Liver (tissue), 9 donors: Measurements from ENCODE around the gene HELZ2. TPM values are rescaled to one million over a fixed set of nuclear protein-coding genes. Genes with fewer than 3 reads are reported as not detected.

Experiments
- DNase-seq: peaks from one replicate; pipeline ENCODE4 v3.0.0-alpha.2; 2017; ENCODE audit warnings: low spot score
- H3K27ac ChIP-seq, 2 donors: one replicate each; pipeline ENCODE4 v1.7.0; 2013; ENCODE audit warnings: inconsistent platforms in 2 of 2, low read length in 2 of 2, control low read depth in 1 of 2, low read depth in 1 of 2, mild to moderate bottlenecking in 1 of 2
- H3K27me3 ChIP-seq, 4 donors: one replicate each; pipeline versions ENCODE4 v1.6.1 to v1.7.0; 2013; ENCODE audit warnings: low read length in 3 of 4, inconsistent platforms in 1 of 4, mild to moderate bottlenecking in 1 of 4, moderate library complexity in 1 of 4; ENCODE audit not compliant: control insufficient read depth in 4 of 4, insufficient read depth in 4 of 4
- H3K36me3 ChIP-seq, 4 donors: one replicate each; pipeline versions ENCODE4 v1.6.1 to v1.7.0; 2013; ENCODE audit warnings: low read length in 3 of 4, mild to moderate bottlenecking in 3 of 4, low read depth in 1 of 4, moderate library complexity in 1 of 4; ENCODE audit not compliant: control insufficient read depth in 4 of 4, insufficient read depth in 3 of 4
- H3K4me1 ChIP-seq, 4 donors: one replicate each; pipeline versions ENCODE4 v1.6.1 to v1.7.0; 2013; ENCODE audit warnings: low read length in 3 of 4, mild to moderate bottlenecking in 3 of 4, moderate library complexity in 1 of 4; ENCODE audit not compliant: control insufficient read depth in 4 of 4, insufficient read depth in 4 of 4
- H3K4me3 ChIP-seq, 3 donors: one replicate each; pipeline versions ENCODE4 v1.6.1 to v1.7.0; 2013; ENCODE audit warnings: low read length in 3 of 3, control low read depth in 1 of 3, low read depth in 1 of 3, mild to moderate bottlenecking in 1 of 3
- H3K9ac ChIP-seq, 2 donors: one replicate each; pipeline ENCODE4 v1.7.0; 2013; ENCODE audit warnings: low read length in 2 of 2, mild to moderate bottlenecking in 2 of 2, moderate library complexity in 2 of 2, control low read depth in 1 of 2, low read depth in 1 of 2
- H3K9me3 ChIP-seq, 4 donors: one replicate each; pipeline versions ENCODE4 v1.6.1 to v1.7.0; 2013; ENCODE audit warnings: low read length in 3 of 4; ENCODE audit not compliant: control insufficient read depth in 4 of 4
- EGR1 ChIP-seq, 2 donors: IDR thresholded peaks; 2 replicates each; pipeline ENCODE4 v1.6.1; 2016 to 2018; ENCODE audit warnings: antibody characterized with exemption in 2 of 2, low read depth in 2 of 2
- FOXA1 ChIP-seq: IDR thresholded peaks from 2 replicates; pipeline ENCODE4 v1.6.1; 2016; ENCODE audit warnings: antibody characterized with exemption
- FOXA2 ChIP-seq: IDR thresholded peaks from 2 replicates; pipeline ENCODE4 v1.6.1; 2016; ENCODE audit warnings: antibody characterized with exemption
- GABPA ChIP-seq, 2 donors: IDR thresholded peaks in 1 of 2; conservative IDR thresholded peaks in 1 of 2; 2 replicates each; pipeline ENCODE4 v1.6.1; 2016; ENCODE audit warnings: antibody characterized with exemption in 2 of 2, mild to moderate bottlenecking in 1 of 2, moderate library complexity in 1 of 2
- HNF4A ChIP-seq, 2 donors: conservative IDR thresholded peaks; 2 replicates each; pipeline ENCODE4 v1.6.1; 2016; ENCODE audit warnings: antibody characterized with exemption in 2 of 2, mild to moderate bottlenecking in 2 of 2
- HNF4G ChIP-seq: IDR thresholded peaks from 2 replicates; pipeline ENCODE4 v1.6.1; 2016; ENCODE audit warnings: antibody characterized with exemption
- JUND ChIP-seq, 2 donors: IDR thresholded peaks; 2 replicates each; pipeline ENCODE4 v1.6.1; 2016; ENCODE audit warnings: antibody characterized with exemption in 2 of 2
- NR2F2 ChIP-seq: IDR thresholded peaks from 2 replicates; pipeline ENCODE4 v1.6.1; 2016; ENCODE audit warnings: antibody characterized with exemption
- RAD21 ChIP-seq, 2 donors: IDR thresholded peaks; 2 replicates each; pipeline ENCODE4 v1.6.1; 2016; ENCODE audit warnings: antibody characterized with exemption in 2 of 2, mild to moderate bottlenecking in 2 of 2
- RXRA ChIP-seq, 2 donors: IDR thresholded peaks; 2 replicates each; pipeline ENCODE4 v1.6.1; 2017 to 2018; ENCODE audit warnings: antibody characterized with exemption in 2 of 2, mild to moderate bottlenecking in 1 of 2
- SP1 ChIP-seq: IDR thresholded peaks from 2 replicates; pipeline ENCODE4 v1.6.1; 2018; ENCODE audit warnings: antibody characterized with exemption, mild to moderate bottlenecking
- TAF1 ChIP-seq: conservative IDR thresholded peaks from 2 replicates; pipeline ENCODE4 v1.6.1; 2016; ENCODE audit warnings: antibody characterized with exemption, mild to moderate bottlenecking
- YY1 ChIP-seq: IDR thresholded peaks from 2 replicates; pipeline ENCODE4 v1.6.1; 2016; ENCODE audit warnings: antibody characterized with exemption, mild to moderate bottlenecking
- WGBS: extraction: QIAGEN DNeasy Blood & Tissue Kit; methylation state at CpG from one replicate; pipeline ENCODE4 v1.1.7; 2013; 5-methylcytosine and 5-hydroxymethylcytosine counted together
- polyA plus RNA-seq, 2 donors: library from polyadenylated mRNA; stranded (reverse) in 1 of 2; unstranded in 1 of 2; fragments of 200-250 nt in 1 of 2; fragments of >200 nt in 1 of 2; fragmentation: Nextera tagmentation in 1 of 2; extraction: Ambion mirVana in 1 of 2; gene quantifications; one replicate each; pipeline versions ENCODE4 v1.2.1 to v1.2.3, GENCODE V29; 2013 to 2015
- total RNA-seq, 2 donors: library from RNA; depleted of rRNA; stranded (reverse); fragments of >200 nt; gene quantifications; one replicate each; pipeline ENCODE4 v1.2.3, GENCODE V29; 2014
- TF ChIP-seq, protein P1 (sequence below): IDR thresholded peaks from 2 replicates; pipeline ENCODE4 v1.6.1; 2016; ENCODE audit warnings: antibody characterized with exemption
- TF ChIP-seq, protein P2 (sequence below): fragments of 150-350 bp; IDR thresholded peaks from 2 replicates; pipeline ENCODE4 v1.5.1; 2017; ENCODE audit warnings: improper control_type of control experiment, low read depth, low read length; ENCODE audit not compliant: missing input control
- TF ChIP-seq, protein P3 (sequence below): IDR thresholded peaks from 2 replicates; pipeline ENCODE4 v1.6.1; 2016; ENCODE audit warnings: antibody characterized with exemption, mild to moderate bottlenecking
- TF ChIP-seq, protein P4 (sequence below): IDR thresholded peaks from 2 replicates; pipeline ENCODE4 v1.6.1; 2016; ENCODE audit warnings: antibody characterized with exemption
- TF ChIP-seq, protein P5 (sequence below): IDR thresholded peaks from 2 replicates; pipeline ENCODE4 v1.6.1; 2016; ENCODE audit warnings: antibody characterized with exemption
- donor health status: healthy.
- donor health status: healthy.
- donor health status: healthy.
- donor health status: healthy.
- donor health status: healthy.

Gene HELZ2
- total and polyA plus RNA-seq, 4 donors: 3.7 to 26.6 (median 15.5) TPM

DNA sequence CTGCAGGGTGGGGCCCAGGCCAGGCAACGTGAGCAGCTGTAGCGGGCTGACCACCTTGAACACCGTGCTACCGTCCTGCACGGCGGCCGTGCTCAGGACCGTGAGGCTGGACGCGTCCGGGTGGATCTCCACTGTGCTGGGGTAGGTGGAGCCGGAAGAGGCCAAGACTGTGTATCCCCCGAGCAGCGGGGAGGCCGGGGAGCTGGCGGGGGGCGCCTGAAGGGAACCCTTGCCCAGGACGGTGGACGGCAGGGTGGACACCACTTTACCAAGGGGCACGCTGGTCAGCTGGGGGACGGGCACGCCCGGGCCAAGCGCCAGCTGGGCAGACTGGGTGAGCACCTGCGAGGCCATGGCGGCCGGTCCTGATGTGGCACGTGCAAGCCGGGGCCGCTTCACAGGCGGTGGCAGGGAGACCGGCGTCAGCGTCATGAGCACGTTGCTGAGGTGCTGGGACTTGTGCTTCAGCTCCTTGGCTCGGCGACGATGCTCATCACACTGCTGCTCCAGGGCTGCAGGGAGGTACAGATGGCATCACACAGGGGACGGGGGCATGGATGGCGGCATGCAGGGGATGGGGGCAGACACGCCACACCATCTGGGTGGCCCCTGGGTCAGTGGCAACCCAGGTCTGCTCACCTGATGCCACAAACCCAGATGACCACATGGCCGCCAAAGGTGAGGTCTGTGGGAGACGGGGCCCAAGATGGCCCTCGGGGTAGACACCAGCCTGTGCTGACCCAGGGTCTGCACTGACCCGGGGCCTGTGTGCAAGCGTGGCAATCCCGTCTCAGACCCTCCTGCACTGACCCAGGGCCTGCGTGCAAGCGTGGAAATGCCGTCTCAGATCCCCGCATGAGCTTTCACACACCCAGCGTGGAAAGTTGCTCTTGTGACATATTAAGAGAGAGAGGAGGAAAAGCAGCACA lies 16.4 kb upstream of the HELZ2 start:
- Histone ChIP-seq H3K4me3 (no peak overlapping the region), H3K36me3 (peaks cover 0 to 44% (median 15%) of the 10 kb centered on the region in 4 donors), H3K9ac (no peak overlapping the region), H3K9me3 (no peaks in the 10 kb centered on the region), H3K4me1 (no peaks in the 10 kb centered on the region), H3K27ac (no peak overlapping the region), H3K27me3 (no peaks in the 10 kb centered on the region)
- 96% methylated on average over 52 of the region's 52 CpGs for WGBS
- TF ChIP-seq TAF1: no peak
- TF ChIP-seq, protein P1, sequence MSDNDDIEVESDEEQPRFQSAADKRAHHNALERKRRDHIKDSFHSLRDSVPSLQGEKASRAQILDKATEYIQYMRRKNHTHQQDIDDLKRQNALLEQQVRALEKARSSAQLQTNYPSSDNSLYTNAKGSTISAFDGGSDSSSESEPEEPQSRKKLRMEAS: no peak
- TF ChIP-seq, protein P2, sequence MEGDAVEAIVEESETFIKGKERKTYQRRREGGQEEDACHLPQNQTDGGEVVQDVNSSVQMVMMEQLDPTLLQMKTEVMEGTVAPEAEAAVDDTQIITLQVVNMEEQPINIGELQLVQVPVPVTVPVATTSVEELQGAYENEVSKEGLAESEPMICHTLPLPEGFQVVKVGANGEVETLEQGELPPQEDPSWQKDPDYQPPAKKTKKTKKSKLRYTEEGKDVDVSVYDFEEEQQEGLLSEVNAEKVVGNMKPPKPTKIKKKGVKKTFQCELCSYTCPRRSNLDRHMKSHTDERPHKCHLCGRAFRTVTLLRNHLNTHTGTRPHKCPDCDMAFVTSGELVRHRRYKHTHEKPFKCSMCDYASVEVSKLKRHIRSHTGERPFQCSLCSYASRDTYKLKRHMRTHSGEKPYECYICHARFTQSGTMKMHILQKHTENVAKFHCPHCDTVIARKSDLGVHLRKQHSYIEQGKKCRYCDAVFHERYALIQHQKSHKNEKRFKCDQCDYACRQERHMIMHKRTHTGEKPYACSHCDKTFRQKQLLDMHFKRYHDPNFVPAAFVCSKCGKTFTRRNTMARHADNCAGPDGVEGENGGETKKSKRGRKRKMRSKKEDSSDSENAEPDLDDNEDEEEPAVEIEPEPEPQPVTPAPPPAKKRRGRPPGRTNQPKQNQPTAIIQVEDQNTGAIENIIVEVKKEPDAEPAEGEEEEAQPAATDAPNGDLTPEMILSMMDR: no peak
- TF ChIP-seq GABPA (IDR thresholded peaks at IDR 0.05 in 1 of 2, conservative IDR thresholded peaks at IDR 0.05 in 1 of 2): no peak
- TF ChIP-seq, protein P3, sequence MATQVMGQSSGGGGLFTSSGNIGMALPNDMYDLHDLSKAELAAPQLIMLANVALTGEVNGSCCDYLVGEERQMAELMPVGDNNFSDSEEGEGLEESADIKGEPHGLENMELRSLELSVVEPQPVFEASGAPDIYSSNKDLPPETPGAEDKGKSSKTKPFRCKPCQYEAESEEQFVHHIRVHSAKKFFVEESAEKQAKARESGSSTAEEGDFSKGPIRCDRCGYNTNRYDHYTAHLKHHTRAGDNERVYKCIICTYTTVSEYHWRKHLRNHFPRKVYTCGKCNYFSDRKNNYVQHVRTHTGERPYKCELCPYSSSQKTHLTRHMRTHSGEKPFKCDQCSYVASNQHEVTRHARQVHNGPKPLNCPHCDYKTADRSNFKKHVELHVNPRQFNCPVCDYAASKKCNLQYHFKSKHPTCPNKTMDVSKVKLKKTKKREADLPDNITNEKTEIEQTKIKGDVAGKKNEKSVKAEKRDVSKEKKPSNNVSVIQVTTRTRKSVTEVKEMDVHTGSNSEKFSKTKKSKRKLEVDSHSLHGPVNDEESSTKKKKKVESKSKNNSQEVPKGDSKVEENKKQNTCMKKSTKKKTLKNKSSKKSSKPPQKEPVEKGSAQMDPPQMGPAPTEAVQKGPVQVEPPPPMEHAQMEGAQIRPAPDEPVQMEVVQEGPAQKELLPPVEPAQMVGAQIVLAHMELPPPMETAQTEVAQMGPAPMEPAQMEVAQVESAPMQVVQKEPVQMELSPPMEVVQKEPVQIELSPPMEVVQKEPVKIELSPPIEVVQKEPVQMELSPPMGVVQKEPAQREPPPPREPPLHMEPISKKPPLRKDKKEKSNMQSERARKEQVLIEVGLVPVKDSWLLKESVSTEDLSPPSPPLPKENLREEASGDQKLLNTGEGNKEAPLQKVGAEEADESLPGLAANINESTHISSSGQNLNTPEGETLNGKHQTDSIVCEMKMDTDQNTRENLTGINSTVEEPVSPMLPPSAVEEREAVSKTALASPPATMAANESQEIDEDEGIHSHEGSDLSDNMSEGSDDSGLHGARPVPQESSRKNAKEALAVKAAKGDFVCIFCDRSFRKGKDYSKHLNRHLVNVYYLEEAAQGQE: no peak
- TF ChIP-seq JUND (IDR thresholded peaks at IDR 0.05): no peak
- TF ChIP-seq RXRA (IDR thresholded peaks at IDR 0.05): no peak
- TF ChIP-seq HNF4G: no peak
- no peak for TF ChIP-seq FOXA2
- no peak for TF ChIP-seq NR2F2
- TF ChIP-seq HNF4A (conservative IDR thresholded peaks at IDR 0.05): no peak
- TF ChIP-seq RAD21 (IDR thresholded peaks at IDR 0.05): no peak
- TF ChIP-seq YY1: no peak
- TF ChIP-seq, protein P4, sequence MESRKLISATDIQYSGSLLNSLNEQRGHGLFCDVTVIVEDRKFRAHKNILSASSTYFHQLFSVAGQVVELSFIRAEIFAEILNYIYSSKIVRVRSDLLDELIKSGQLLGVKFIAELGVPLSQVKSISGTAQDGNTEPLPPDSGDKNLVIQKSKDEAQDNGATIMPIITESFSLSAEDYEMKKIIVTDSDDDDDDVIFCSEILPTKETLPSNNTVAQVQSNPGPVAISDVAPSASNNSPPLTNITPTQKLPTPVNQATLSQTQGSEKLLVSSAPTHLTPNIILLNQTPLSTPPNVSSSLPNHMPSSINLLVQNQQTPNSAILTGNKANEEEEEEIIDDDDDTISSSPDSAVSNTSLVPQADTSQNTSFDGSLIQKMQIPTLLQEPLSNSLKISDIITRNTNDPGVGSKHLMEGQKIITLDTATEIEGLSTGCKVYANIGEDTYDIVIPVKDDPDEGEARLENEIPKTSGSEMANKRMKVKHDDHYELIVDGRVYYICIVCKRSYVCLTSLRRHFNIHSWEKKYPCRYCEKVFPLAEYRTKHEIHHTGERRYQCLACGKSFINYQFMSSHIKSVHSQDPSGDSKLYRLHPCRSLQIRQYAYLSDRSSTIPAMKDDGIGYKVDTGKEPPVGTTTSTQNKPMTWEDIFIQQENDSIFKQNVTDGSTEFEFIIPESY: no peak
- TF ChIP-seq EGR1 (IDR thresholded peaks at IDR 0.05; ENCODE audit: low read depth in 2 of 2): no peak
- TF ChIP-seq, protein P5, sequence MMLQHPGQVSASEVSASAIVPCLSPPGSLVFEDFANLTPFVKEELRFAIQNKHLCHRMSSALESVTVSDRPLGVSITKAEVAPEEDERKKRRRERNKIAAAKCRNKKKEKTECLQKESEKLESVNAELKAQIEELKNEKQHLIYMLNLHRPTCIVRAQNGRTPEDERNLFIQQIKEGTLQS: no peak
- TF ChIP-seq SP1: no peak
- TF ChIP-seq FOXA1: no peak
- DNase-seq: no peak
